Activated CD4-positive, alpha-beta T cell treated with anti-CD3 and anti-CD28 coated beads for 4 hours (primary cell): ENCODE data around the gene PKD1L1.
"Not testable (repeated sequence)": the region's sequence is repeated elsewhere in the genome, so short reads cannot be mapped to it uniquely, and the experiment has no call there.

ENCODE experiments used
- DNase-seq, 2 donors: peaks; one replicate each; pipeline ENCODE4 v3.0.0-alpha.2; 2020

The PKD1L1 gene

GRCh38 chr7:47762207-47762606 lies 186.1 kb downstream of the PKD1L1 start:
- DNase-seq: no peak

- no peak for DNase-seq
Measured at GRCh38 chr7:47759056-47759706, 189.1 kb downstream of the PKD1L1 start.

GRCh38 chr7:47758546-47758945 lies 189.7 kb downstream of the PKD1L1 start:
- no peak for DNase-seq

- DNase-seq: no peak
Measured at GRCh38 chr7:47757921-47758411, 190.3 kb downstream of the PKD1L1 start.

- no peak for DNase-seq
Measured at GRCh38 chr7:47756636-47757035, 191.6 kb downstream of the PKD1L1 start.

- no peak for DNase-seq
Measured at GRCh38 chr7:47755248-47755647, 193.0 kb downstream of the PKD1L1 start.

GRCh38 chr7:47751724-47752123 lies 196.5 kb downstream of the PKD1L1 start:
- not testable (repeated sequence) for DNase-seq

- DNase-seq: no peak
Measured at GRCh38 chr7:47751043-47751442, 197.2 kb downstream of the PKD1L1 start.

GRCh38 chr7:47748041-47748440 lies 200.2 kb downstream of the PKD1L1 start:
- no peak for DNase-seq

GRCh38 chr7:47747160-47747559 lies 201.1 kb downstream of the PKD1L1 start:
- no peak for DNase-seq

- no peak for DNase-seq
Measured at GRCh38 chr7:47746468-47746867, 201.8 kb downstream of the PKD1L1 start.

- no peak for DNase-seq
Measured at GRCh38 chr7:47744883-47745282, 203.4 kb downstream of the PKD1L1 start.

- no peak for DNase-seq
Measured at GRCh38 chr7:47743965-47744591, 204.2 kb downstream of the PKD1L1 start.

- DNase-seq: no peak
Measured at GRCh38 chr7:47741984-47742383, 206.3 kb downstream of the PKD1L1 start.

- no peak for DNase-seq
Measured at GRCh38 chr7:47739891-47740290, 208.4 kb downstream of the PKD1L1 start.

GRCh38 chr7:47739301-47739875 lies 208.9 kb downstream of the PKD1L1 start:
- DNase-seq: no peak

- no peak for DNase-seq
Measured at GRCh38 chr7:47738563-47739166, 209.6 kb downstream of the PKD1L1 start.

- no peak for DNase-seq
Measured at GRCh38 chr7:47737601-47738000, 210.7 kb downstream of the PKD1L1 start.

GRCh38 chr7:47735431-47736345 lies 212.6 kb downstream of the PKD1L1 start:
- DNase-seq: no peak

- DNase-seq: no peak
Measured at GRCh38 chr7:47734949-47735291, 213.3 kb downstream of the PKD1L1 start.

- no peak for DNase-seq
Measured at GRCh38 chr7:47734287-47734948, 213.8 kb downstream of the PKD1L1 start.

- DNase-seq: no peak
Measured at GRCh38 chr7:47730142-47730541, 218.1 kb downstream of the PKD1L1 start.
